ENCODE data around the gene DYNLT3. TPM values are rescaled to one million over a fixed set of nuclear protein-coding genes. Genes with fewer than 3 reads are reported as not detected.

The DYNLT3 gene
- total RNA-seq, 1 donor: 58.6 TPM

GRCh38 chrX:37834937-37835336 lies 12.4 kb downstream of the DYNLT3 start:
- H4K20me1 ChIP-seq (ENCODE audit: insufficient read depth, low read length): no peaks in the 10 kb centered on the region
- no peaks in the 10 kb centered on the region for H3K9me3 ChIP-seq (ENCODE audit: low read depth, low read length)
- no peaks in the 10 kb centered on the region for H3K79me2 ChIP-seq (ENCODE audit: insufficient read depth, low read length)
- H3K4me2 ChIP-seq (ENCODE audit: insufficient read depth, low read length): no peak overlapping the region
- no peaks in the 10 kb centered on the region for H3K4me1 ChIP-seq (ENCODE audit: insufficient read depth, low read length)
- no peaks in the 10 kb centered on the region for H3K36me3 ChIP-seq (ENCODE audit: insufficient read depth, low read length)
- no peak overlapping the region for H2AFZ ChIP-seq (ENCODE audit: low read length)
- H3K27me3 ChIP-seq (ENCODE audit: insufficient read depth, low read length): no peaks in the 10 kb centered on the region
- H3K4me3 ChIP-seq (ENCODE audit: insufficient read depth, low read length): no peak overlapping the region
- peak; percentile 21 for DNase-seq (ENCODE audit: insufficient read length, low spot score, missing footprints)
- H3K27ac ChIP-seq (ENCODE audit: low read depth, low read length): no peak overlapping the region
- no peak for TF ChIP-seq CTCF (IDR thresholded peaks at IDR 0.05; ENCODE audit: extremely low read depth, low read depth, low read length)

GRCh38 chrX:37830371-37830770 lies 17.0 kb downstream of the DYNLT3 start:
- Histone ChIP-seq H3K27me3 (ENCODE audit: insufficient read depth, low read length) (no peaks in the 10 kb centered on the region), H3K79me2 (ENCODE audit: insufficient read depth, low read length) (no peaks in the 10 kb centered on the region), H3K36me3 (ENCODE audit: insufficient read depth, low read length) (no peaks in the 10 kb centered on the region), H4K20me1 (ENCODE audit: insufficient read depth, low read length) (no peaks in the 10 kb centered on the region), H3K4me2 (ENCODE audit: insufficient read depth, low read length) (no peak overlapping the region), H3K4me1 (ENCODE audit: insufficient read depth, low read length) (no peaks in the 10 kb centered on the region), H2AFZ (ENCODE audit: low read length) (no peak overlapping the region), H3K4me3 (ENCODE audit: insufficient read depth, low read length) (no peak overlapping the region), H3K9me3 (ENCODE audit: low read depth, low read length) (no peaks in the 10 kb centered on the region), H3K27ac (ENCODE audit: low read depth, low read length) (no peak overlapping the region)
- no peak for TF ChIP-seq CTCF (IDR thresholded peaks at IDR 0.05; ENCODE audit: extremely low read depth, low read depth, low read length)
- DNase-seq (ENCODE audit: insufficient read length, low spot score, missing footprints): no peak

GRCh38 chrX:37829721-37830120 lies 17.6 kb downstream of the DYNLT3 start:
- no peaks in the 10 kb centered on the region for H3K79me2 ChIP-seq (ENCODE audit: insufficient read depth, low read length)
- no peak overlapping the region for H3K4me2 ChIP-seq (ENCODE audit: insufficient read depth, low read length)
- DNase-seq (ENCODE audit: insufficient read length, low spot score, missing footprints): no peak
- no peaks in the 10 kb centered on the region for H3K36me3 ChIP-seq (ENCODE audit: insufficient read depth, low read length)
- no peaks in the 10 kb centered on the region for H3K4me1 ChIP-seq (ENCODE audit: insufficient read depth, low read length)
- H2AFZ ChIP-seq (ENCODE audit: low read length): no peak overlapping the region
- no peak for TF ChIP-seq CTCF (IDR thresholded peaks at IDR 0.05; ENCODE audit: extremely low read depth, low read depth, low read length)
- H3K27me3 ChIP-seq (ENCODE audit: insufficient read depth, low read length): no peaks in the 10 kb centered on the region
- no peaks in the 10 kb centered on the region for H3K9me3 ChIP-seq (ENCODE audit: low read depth, low read length)
- no peak overlapping the region for H3K27ac ChIP-seq (ENCODE audit: low read depth, low read length)
- H3K4me3 ChIP-seq (ENCODE audit: insufficient read depth, low read length): no peak overlapping the region
- H4K20me1 ChIP-seq (ENCODE audit: insufficient read depth, low read length): no peaks in the 10 kb centered on the region

- Histone ChIP-seq H4K20me1 (ENCODE audit: insufficient read depth, low read length) (no peaks in the 10 kb centered on the region), H3K27me3 (ENCODE audit: insufficient read depth, low read length) (peaks cover 2% of the 10 kb centered on the region), H3K4me1 (ENCODE audit: insufficient read depth, low read length) (no peaks in the 10 kb centered on the region), H2AFZ (ENCODE audit: low read length) (no peak overlapping the region), H3K27ac (ENCODE audit: low read depth, low read length) (no peak overlapping the region), H3K4me2 (ENCODE audit: insufficient read depth, low read length) (no peak overlapping the region), H3K9me3 (ENCODE audit: low read depth, low read length) (no peaks in the 10 kb centered on the region), H3K79me2 (ENCODE audit: insufficient read depth, low read length) (no peaks in the 10 kb centered on the region), H3K4me3 (ENCODE audit: insufficient read depth, low read length) (no peak overlapping the region), H3K36me3 (ENCODE audit: insufficient read depth, low read length) (no peaks in the 10 kb centered on the region)
- peak; percentile 86 for TF ChIP-seq CTCF (IDR thresholded peaks at IDR 0.05; ENCODE audit: extremely low read depth, low read depth, low read length)
- peak; percentile 29 for DNase-seq (ENCODE audit: insufficient read length, low spot score, missing footprints)
Measured at GRCh38 chrX:37825215-37825842, 22.0 kb downstream of the DYNLT3 start.

Measured in osteoblast (primary cell).